ENCODE data around the gene DENND2D.

Gene DENND2D

GRCh38 chr1:111184663-111185062 is 15.8 kb downstream of the DENND2D start:
- Histone ChIP-seq H3K36me3 (ENCODE audit: control insufficient read depth, insufficient read depth, low read length) (peaks cover 25% of the 10 kb centered on the region), H3K4me3 (replicated peaks; ENCODE audit: low read depth, low read length) (no peak overlapping the region), H3K27me3 (replicated peaks; ENCODE audit: control insufficient read depth, insufficient read depth, low read length) (no peaks in the 10 kb centered on the region)
- no peak for TF ChIP-seq CTCF (IDR thresholded peaks at IDR 0.05; ENCODE audit: insufficient read depth, low read length, poor library complexity, severe bottlenecking)
- DNase-seq (ENCODE audit: extremely low read depth, insufficient read length): no peak

GRCh38 chr1:111183308-111184069 is 17.0 kb downstream of the DENND2D start:
- no peak for DNase-seq (ENCODE audit: extremely low read depth, insufficient read length)
- Histone ChIP-seq H3K27me3 (replicated peaks; ENCODE audit: control insufficient read depth, insufficient read depth, low read length) (no peaks in the 10 kb centered on the region), H3K36me3 (ENCODE audit: control insufficient read depth, insufficient read depth, low read length) (peaks cover 21% of the 10 kb centered on the region)

GRCh38 chr1:111182052-111182451 is 18.4 kb downstream of the DENND2D start:
- no peak for DNase-seq (ENCODE audit: extremely low read depth, insufficient read length)
- no peak for TF ChIP-seq CTCF (IDR thresholded peaks at IDR 0.05; ENCODE audit: insufficient read depth, low read length, poor library complexity, severe bottlenecking)
- Histone ChIP-seq H3K36me3 (ENCODE audit: control insufficient read depth, insufficient read depth, low read length) (peaks cover 11% of the 10 kb centered on the region), H3K27me3 (replicated peaks; ENCODE audit: control insufficient read depth, insufficient read depth, low read length) (no peaks in the 10 kb centered on the region), H3K4me3 (replicated peaks; ENCODE audit: low read depth, low read length) (no peak overlapping the region)

More at GRCh38 chr1:111183308-111184069, 17.0 kb downstream of the DENND2D start:
- H3K4me3 ChIP-seq (replicated peaks; ENCODE audit: low read depth, low read length): no peak overlapping the region
- no peak for TF ChIP-seq CTCF (IDR thresholded peaks at IDR 0.05; ENCODE audit: insufficient read depth, low read length, poor library complexity, severe bottlenecking)

- peaks cover 3% of the 10 kb centered on the region for H3K36me3 ChIP-seq (ENCODE audit: control insufficient read depth, insufficient read depth, low read length)
- TF ChIP-seq CTCF (IDR thresholded peaks at IDR 0.05; ENCODE audit: insufficient read depth, low read length, poor library complexity, severe bottlenecking): no peak
- H3K27me3 ChIP-seq (replicated peaks; ENCODE audit: control insufficient read depth, insufficient read depth, low read length): no peaks in the 10 kb centered on the region
- DNase-seq (ENCODE audit: extremely low read depth, insufficient read length): no peak
- no peak overlapping the region for H3K4me3 ChIP-seq (replicated peaks; ENCODE audit: low read depth, low read length)
Measured at GRCh38 chr1:111179968-111180533, 20.4 kb downstream of the DENND2D start.

- no peak for DNase-seq (ENCODE audit: extremely low read depth, insufficient read length)
- TF ChIP-seq CTCF (IDR thresholded peaks at IDR 0.05; ENCODE audit: insufficient read depth, low read length, poor library complexity, severe bottlenecking): no peak
- Histone ChIP-seq H3K4me3 (replicated peaks; ENCODE audit: low read depth, low read length) (no peak overlapping the region), H3K36me3 (ENCODE audit: control insufficient read depth, insufficient read depth, low read length) (no peaks in the 10 kb centered on the region; the same call in none of the 2 replicates), H3K27me3 (replicated peaks; ENCODE audit: control insufficient read depth, insufficient read depth, low read length) (no peaks in the 10 kb centered on the region)
Measured at GRCh38 chr1:111176678-111177077, 23.8 kb downstream of the DENND2D start.

Measured in GM06990 (cell line).